ENCODE results near the gene PGS1.

- TF ChIP-seq CTCF (IDR thresholded peaks at IDR 0.05; ENCODE audit: poor library complexity) (no peak), EZH2 (IDR thresholded peaks at IDR 0.05; ENCODE audit: borderline replicate concordance) (no peak), EZH2phosphoT487 (IDR thresholded peaks at IDR 0.05; ENCODE audit: low read depth, severe bottlenecking, unreplicated experiment) (no peak)
Observed at GRCh38 chr17:78359997-78360370, 18.5 kb upstream of the PGS1 start, which contains the start of gene SOCS3.
